Ishikawa (cell line): ENCODE data around the gene CASP8.

Source experiments
- CEBPB ChIP-seq: IDR thresholded peaks from 2 replicates; pipeline ENCODE4 v1.6.1; 2012
- CREB1 ChIP-seq: IDR thresholded peaks from 2 replicates; pipeline ENCODE4 v1.6.1; 2012; ENCODE audit warnings: low read depth
- EGR1 ChIP-seq: IDR thresholded peaks from 2 replicates; pipeline ENCODE4 v1.6.1; 2012
- EP300 ChIP-seq: IDR thresholded peaks from 2 replicates; pipeline ENCODE4 v1.6.1; 2012; ENCODE audit warnings: borderline replicate concordance
- FOXM1 ChIP-seq: IDR thresholded peaks from 2 replicates; pipeline ENCODE4 v1.6.1; 2012; ENCODE audit warnings: low read depth, borderline replicate concordance
- NFIC ChIP-seq: IDR thresholded peaks from 2 replicates; pipeline ENCODE4 v1.6.1; 2012
- RAD21 ChIP-seq: IDR thresholded peaks from 2 replicates; pipeline ENCODE4 v1.6.1; 2012; ENCODE audit warnings: low read depth
- TAF1 ChIP-seq: IDR thresholded peaks from 2 replicates; pipeline ENCODE4 v1.6.1; 2012; ENCODE audit warnings: low read depth, mild to moderate bottlenecking
- TCF12 ChIP-seq: IDR thresholded peaks from 2 replicates; pipeline ENCODE4 v1.6.1; 2012; ENCODE audit warnings: low read depth
- TEAD4 ChIP-seq: IDR thresholded peaks from 2 replicates; pipeline ENCODE4 v1.6.1; 2012
- USF1 ChIP-seq: IDR thresholded peaks from 2 replicates; pipeline ENCODE4 v1.6.1; 2012
- YY1 ChIP-seq: IDR thresholded peaks from 2 replicates; pipeline ENCODE4 v1.6.1; 2012; ENCODE audit warnings: low read depth
- ZBTB7A ChIP-seq: IDR thresholded peaks from 2 replicates; pipeline ENCODE4 v1.6.1; 2012; ENCODE audit warnings: low read depth
- TF ChIP-seq, protein P1 (sequence below): IDR thresholded peaks from 2 replicates; pipeline ENCODE4 v1.6.1; 2012
- TF ChIP-seq, protein P2 (sequence below): IDR thresholded peaks from 2 replicates; pipeline ENCODE4 v1.6.1; 2012; ENCODE audit warnings: low read depth, mild to moderate bottlenecking

The CASP8 gene

DNA sequence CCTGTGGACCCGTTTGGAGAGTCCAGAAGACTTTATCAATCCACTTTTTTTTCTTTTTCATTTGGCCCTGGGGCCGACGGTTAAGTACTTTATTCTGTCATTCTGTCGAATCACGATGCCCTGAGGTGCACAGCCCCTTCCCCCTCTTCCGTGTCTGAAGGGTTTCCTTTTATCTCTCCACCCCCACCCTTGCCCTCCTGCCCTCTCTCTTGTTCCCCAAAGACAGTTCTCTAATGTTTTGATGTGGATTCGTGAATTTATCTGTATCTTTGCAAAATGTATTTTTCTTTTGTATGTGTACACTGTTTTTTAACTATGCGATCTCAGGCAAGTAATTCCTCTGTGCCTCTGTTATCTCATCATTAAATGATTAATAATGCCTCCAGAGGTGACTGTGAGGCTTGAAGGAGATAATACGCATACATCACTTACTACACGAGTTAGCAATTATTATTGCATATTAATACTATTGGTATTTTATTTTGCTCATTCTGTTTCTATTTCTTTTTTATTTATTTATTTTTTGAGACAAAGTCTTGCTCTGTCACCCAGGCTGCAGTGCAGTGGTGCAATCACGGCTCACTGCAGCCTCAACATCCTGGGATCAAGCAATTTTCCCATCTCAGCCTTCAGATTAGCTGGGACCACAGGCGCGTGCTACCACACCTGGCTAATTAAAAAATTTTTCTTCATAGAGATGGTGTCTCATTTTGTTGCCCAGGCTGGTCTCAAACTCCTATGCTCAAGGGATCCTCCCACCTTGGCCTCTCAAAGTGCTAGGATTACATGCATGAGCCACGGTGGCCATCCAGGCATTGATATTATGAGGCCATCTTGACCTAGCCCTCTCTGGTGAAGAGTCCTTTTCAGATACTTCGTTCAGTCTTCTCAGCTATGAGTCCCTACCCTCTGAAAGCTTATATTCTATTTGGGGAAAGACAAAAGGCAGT, 1.4 kb upstream of the CASP8 start:
- TF ChIP-seq CEBPB (no peak), USF1 (no peak), EP300 (no peak), TEAD4 (no peak), NFIC (no peak), RAD21 (no peak), EGR1 (no peak), FOXM1 (no peak), CREB1 (no peak), TAF1 (no peak), YY1 (no peak), ZBTB7A (no peak)
- TF ChIP-seq, protein P1, sequence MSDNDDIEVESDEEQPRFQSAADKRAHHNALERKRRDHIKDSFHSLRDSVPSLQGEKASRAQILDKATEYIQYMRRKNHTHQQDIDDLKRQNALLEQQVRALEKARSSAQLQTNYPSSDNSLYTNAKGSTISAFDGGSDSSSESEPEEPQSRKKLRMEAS: no peak

- TF ChIP-seq CEBPB: no peak
- TF ChIP-seq EP300: no peak
- TF ChIP-seq, protein P2, sequence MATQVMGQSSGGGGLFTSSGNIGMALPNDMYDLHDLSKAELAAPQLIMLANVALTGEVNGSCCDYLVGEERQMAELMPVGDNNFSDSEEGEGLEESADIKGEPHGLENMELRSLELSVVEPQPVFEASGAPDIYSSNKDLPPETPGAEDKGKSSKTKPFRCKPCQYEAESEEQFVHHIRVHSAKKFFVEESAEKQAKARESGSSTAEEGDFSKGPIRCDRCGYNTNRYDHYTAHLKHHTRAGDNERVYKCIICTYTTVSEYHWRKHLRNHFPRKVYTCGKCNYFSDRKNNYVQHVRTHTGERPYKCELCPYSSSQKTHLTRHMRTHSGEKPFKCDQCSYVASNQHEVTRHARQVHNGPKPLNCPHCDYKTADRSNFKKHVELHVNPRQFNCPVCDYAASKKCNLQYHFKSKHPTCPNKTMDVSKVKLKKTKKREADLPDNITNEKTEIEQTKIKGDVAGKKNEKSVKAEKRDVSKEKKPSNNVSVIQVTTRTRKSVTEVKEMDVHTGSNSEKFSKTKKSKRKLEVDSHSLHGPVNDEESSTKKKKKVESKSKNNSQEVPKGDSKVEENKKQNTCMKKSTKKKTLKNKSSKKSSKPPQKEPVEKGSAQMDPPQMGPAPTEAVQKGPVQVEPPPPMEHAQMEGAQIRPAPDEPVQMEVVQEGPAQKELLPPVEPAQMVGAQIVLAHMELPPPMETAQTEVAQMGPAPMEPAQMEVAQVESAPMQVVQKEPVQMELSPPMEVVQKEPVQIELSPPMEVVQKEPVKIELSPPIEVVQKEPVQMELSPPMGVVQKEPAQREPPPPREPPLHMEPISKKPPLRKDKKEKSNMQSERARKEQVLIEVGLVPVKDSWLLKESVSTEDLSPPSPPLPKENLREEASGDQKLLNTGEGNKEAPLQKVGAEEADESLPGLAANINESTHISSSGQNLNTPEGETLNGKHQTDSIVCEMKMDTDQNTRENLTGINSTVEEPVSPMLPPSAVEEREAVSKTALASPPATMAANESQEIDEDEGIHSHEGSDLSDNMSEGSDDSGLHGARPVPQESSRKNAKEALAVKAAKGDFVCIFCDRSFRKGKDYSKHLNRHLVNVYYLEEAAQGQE: no peak
- TF ChIP-seq CREB1: no peak
- TF ChIP-seq YY1: no peak
- TF ChIP-seq FOXM1: no peak
- no peak for TF ChIP-seq RAD21
- TF ChIP-seq TEAD4: no peak
- TF ChIP-seq NFIC: no peak
- TF ChIP-seq TCF12: no peak
Measured at GRCh38 chr2:201261471-201261870, 1.1 kb downstream of the CASP8 start.

DNA sequence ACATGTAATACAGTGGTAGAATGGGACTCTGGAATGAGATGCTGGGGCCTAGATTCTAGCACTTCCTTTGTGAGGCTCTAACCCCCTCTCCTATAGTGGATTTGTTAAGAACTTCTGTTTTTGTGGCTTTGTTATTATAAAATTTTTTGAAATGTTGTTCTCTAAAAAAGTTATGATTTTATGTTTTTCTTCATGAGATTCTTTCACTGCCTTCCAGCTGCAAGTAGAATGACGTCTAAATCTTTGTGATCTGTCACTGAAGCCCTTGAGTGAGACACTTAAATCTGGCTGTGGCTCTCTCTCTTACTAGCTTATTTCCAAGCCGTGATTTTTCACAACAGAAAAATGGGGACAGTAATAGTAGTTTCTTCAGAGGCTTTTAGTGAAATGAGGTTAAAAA, 1.6 kb downstream of the CASP8 start:
- TF ChIP-seq ZBTB7A (no peak), TCF12 (no peak), YY1 (no peak), TEAD4 (no peak), EGR1 (no peak), RAD21 (no peak), FOXM1 (no peak), CREB1 (no peak), TAF1 (no peak), EP300 (no peak), USF1 (no peak), NFIC (no peak), CEBPB (no peak)
- TF ChIP-seq, protein P2: no peak
- TF ChIP-seq, protein P1: no peak

GRCh38 chr2:201262718-201263117, 2.4 kb downstream of the CASP8 start:
- TF ChIP-seq CEBPB (no peak), EP300 (no peak), FOXM1 (no peak), TCF12 (no peak), ZBTB7A (no peak), NFIC (no peak), TAF1 (no peak), TEAD4 (no peak), EGR1 (no peak), CREB1 (no peak), USF1 (no peak)
- TF ChIP-seq, protein P1: no peak
- TF ChIP-seq, protein P2: no peak
